MCF 10A (cell line): ENCODE results near the gene PEAK1. TPM values are rescaled to one million over a fixed set of nuclear protein-coding genes. Genes with fewer than 3 reads are reported as not detected.

Experiments
- BruUV-seq: library from RNA; stranded (reverse); fragments of 400-500 nt; replicated peaks from 2 replicates; lab custom pipeline; 2021; lab: Mats Ljungman, UMichigan
- CTCF ChIA-PET: fragments of 300-600 bp; sonication (Branson Sonifier 250); formaldehyde crosslinking; extraction: SDS; loops from one replicate; lab custom pipeline; 2021; ENCODE audit warnings: antibody characterized with exemption, inconsistent platforms; lab: Yijun Ruan, JAX
- POLR2A ChIA-PET: fragments of 300-600, 350-650 bp; sonication (Branson Sonifier 250); formaldehyde crosslinking; extraction: SDS; loops from one replicate; lab custom pipeline; 2020; ENCODE audit warnings: antibody characterized with exemption, inconsistent platforms; lab: Yijun Ruan, JAX
- DNase-seq: peaks from one replicate; pipeline ENCODE4 v3.0.0-alpha.2; 2018; ENCODE audit not compliant: unreplicated experiment
- H3K27ac Mint-ChIP-seq: one replicate; pipeline ENCODE4 v1.8.0; 2022; ENCODE audit warnings: mild to moderate bottlenecking, low read depth, mixed read lengths; ENCODE audit not compliant: unreplicated experiment
- H3K27me3 Mint-ChIP-seq: one replicate; pipeline ENCODE4 v1.8.0; 2022; ENCODE audit warnings: mixed read lengths; ENCODE audit not compliant: insufficient read depth, unreplicated experiment
- H3K36me3 Mint-ChIP-seq: one replicate; pipeline ENCODE4 v1.8.0; 2022; ENCODE audit warnings: mild to moderate bottlenecking, moderate library complexity, mixed read lengths; ENCODE audit not compliant: insufficient read depth, unreplicated experiment
- H3K4me1 Mint-ChIP-seq: one replicate; pipeline ENCODE4 v1.8.0; 2022; ENCODE audit warnings: mixed read lengths; ENCODE audit not compliant: insufficient read depth, unreplicated experiment
- H3K4me3 Mint-ChIP-seq: one replicate; pipeline ENCODE4 v1.8.0; 2022; ENCODE audit warnings: mild to moderate bottlenecking, moderate library complexity, mixed read lengths; ENCODE audit not compliant: unreplicated experiment
- H3K9me3 Mint-ChIP-seq: one replicate; pipeline ENCODE4 v1.8.0; 2022; ENCODE audit warnings: mixed read lengths; ENCODE audit not compliant: unreplicated experiment
- intact Hi-C: fragments of 100-400 bp; cut with micrococcal nuclease; formaldehyde crosslinking; loops from 2 replicates; pipeline ENCODE4 v1.14.1; 2022
- total RNA-seq: library from RNA; stranded (reverse); gene quantifications from 2 replicates; pipeline ENCODE4 v1.2.3, GENCODE V29; 2022
- TF ChIP-seq, protein P1 (sequence below): fragments of 200-600 bp; IDR thresholded peaks from one replicate; pipeline ENCODE4 v1.8.0; 2022; ENCODE audit warnings: antibody characterized with exemption, mild to moderate bottlenecking; ENCODE audit not compliant: unreplicated experiment

Gene PEAK1
- total RNA-seq, 1 experiment from 2014 or later, result 20.0 TPM

DNA sequence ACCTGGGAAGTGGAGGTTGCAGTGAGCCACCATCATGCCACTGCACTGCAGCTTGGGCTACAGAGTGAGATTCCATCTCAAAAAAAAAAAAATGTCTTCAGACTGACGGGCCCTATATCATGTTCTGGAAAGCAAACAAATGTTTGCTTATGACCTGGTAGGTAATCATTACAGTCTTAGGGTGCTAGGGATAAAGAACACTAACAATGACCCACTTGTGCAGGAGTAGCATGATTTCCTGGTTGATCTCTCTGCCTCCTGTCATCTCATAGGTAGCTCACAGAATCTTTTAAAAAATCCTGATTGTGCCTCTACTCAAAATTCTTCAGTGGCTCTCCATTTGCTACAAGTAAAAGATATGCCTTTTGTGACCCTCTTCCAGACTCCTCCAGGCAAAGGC is 274.5 kb downstream of the PEAK1 start:
- H3K4me1 Mint-ChIP-seq, result no peaks in the 10 kb centered on the region
- H3K27ac Mint-ChIP-seq, result no peak overlapping the region
- no peak overlapping the region for H3K4me3 Mint-ChIP-seq
- no TSS peak for BruUV-seq
- CTCF ChIA-PET, result no interaction called here
- H3K9me3 Mint-ChIP-seq, result no peaks in the 10 kb centered on the region
- peaks cover 6% of the 10 kb centered on the region for H3K36me3 Mint-ChIP-seq
- H3K27me3 Mint-ChIP-seq, result no peaks in the 10 kb centered on the region
- intact Hi-C loops, result no loop called here
- TF ChIP-seq, protein P1, sequence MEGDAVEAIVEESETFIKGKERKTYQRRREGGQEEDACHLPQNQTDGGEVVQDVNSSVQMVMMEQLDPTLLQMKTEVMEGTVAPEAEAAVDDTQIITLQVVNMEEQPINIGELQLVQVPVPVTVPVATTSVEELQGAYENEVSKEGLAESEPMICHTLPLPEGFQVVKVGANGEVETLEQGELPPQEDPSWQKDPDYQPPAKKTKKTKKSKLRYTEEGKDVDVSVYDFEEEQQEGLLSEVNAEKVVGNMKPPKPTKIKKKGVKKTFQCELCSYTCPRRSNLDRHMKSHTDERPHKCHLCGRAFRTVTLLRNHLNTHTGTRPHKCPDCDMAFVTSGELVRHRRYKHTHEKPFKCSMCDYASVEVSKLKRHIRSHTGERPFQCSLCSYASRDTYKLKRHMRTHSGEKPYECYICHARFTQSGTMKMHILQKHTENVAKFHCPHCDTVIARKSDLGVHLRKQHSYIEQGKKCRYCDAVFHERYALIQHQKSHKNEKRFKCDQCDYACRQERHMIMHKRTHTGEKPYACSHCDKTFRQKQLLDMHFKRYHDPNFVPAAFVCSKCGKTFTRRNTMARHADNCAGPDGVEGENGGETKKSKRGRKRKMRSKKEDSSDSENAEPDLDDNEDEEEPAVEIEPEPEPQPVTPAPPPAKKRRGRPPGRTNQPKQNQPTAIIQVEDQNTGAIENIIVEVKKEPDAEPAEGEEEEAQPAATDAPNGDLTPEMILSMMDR, result no peak
- DNase-seq, result no peak
- POLR2A ChIA-PET, result no interaction called here

DNA sequence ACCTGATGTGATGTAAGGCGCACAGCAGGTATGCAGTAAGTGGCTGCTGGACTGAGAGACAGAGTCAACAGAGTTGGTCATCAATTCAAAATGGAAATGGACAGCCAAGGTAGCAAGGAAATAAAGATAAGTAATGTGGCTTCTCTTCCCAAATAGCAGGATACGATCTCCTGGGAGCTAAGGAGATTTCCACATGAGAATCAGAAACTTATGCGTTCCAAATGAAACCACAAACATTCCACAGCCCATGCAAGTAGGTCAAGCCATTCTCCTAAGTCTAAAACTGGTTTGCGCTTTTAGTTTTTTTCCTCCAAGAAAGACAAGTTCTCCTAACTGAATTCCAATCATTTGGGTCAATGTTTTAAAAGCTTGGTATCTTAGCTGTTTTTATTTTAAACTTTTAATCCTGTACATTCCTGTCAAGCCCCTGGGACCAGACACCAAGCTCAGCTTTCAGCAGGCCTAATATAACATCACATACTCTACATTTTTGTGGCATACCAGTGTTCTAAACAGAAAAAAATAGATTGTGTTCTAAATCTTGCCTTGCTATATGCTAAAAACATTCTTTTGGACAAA is 275.3 kb downstream of the PEAK1 start:
- no peak overlapping the region for H3K4me3 Mint-ChIP-seq
- H3K27me3 Mint-ChIP-seq, result no peaks in the 10 kb centered on the region
- peak; percentile 21 for DNase-seq
- BruUV-seq, result no TSS peak
- CTCF ChIA-PET, result no interaction called here
- TF ChIP-seq, protein P1, result no peak
- POLR2A ChIA-PET, result no interaction called here
- no peaks in the 10 kb centered on the region for H3K9me3 Mint-ChIP-seq
- peaks cover 6% of the 10 kb centered on the region for H3K36me3 Mint-ChIP-seq
- intact Hi-C loops, result no loop called here
- H3K27ac Mint-ChIP-seq, result no peak overlapping the region
- H3K4me1 Mint-ChIP-seq, result no peaks in the 10 kb centered on the region

DNA sequence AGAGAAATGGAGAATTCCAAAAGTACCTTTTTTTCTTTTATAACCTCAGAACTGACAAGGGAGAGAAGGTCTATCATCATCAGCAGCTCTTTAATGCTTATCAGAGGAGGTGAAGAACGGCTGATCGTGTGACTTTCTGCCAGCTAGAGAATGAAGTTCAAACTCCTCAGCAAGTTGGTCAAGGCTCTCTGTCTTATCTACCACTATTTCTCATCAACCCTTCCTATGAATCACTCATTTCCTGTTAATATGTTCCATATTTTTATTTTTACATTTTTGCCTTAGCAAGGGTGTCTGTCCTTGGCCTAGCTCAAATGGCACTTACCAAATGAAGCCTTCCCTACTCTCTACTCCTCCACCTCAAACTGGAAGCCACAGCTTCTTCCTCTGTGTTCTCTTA is 275.9 kb downstream of the PEAK1 start:
- no peak for DNase-seq
- no peak overlapping the region for H3K27ac Mint-ChIP-seq
- H3K9me3 Mint-ChIP-seq, result no peaks in the 10 kb centered on the region
- intact Hi-C loops, result no loop called here
- ChIA-PET POLR2A (no interaction called here), CTCF (no interaction called here)
- H3K4me1 Mint-ChIP-seq, result no peaks in the 10 kb centered on the region
- H3K27me3 Mint-ChIP-seq, result no peaks in the 10 kb centered on the region
- BruUV-seq, result no TSS peak
- TF ChIP-seq, protein P1, result no peak
- H3K36me3 Mint-ChIP-seq, result peaks cover 6% of the 10 kb centered on the region
- H3K4me3 Mint-ChIP-seq, result no peak overlapping the region

DNA sequence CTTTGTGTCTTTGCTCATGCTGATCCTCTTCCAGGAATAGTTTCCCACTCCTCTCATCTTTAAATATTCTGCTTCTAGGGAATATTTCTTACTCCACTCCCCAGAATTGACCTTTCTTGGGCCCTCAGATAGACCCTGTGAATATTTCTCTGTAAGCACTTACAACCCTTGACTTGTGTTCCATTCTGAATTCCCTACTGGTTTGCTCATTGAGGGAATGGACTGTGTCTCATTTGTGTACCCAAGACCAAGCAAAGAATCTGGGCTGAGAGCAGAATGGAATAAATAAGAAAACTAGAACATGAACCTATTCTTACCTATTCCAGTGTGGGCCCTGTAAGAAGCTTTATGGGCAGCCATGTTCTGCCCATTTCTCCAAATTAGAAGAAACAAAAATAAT is 276.3 kb downstream of the PEAK1 start:
- ChIA-PET CTCF (no interaction called here), POLR2A (no interaction called here)
- H3K4me1 Mint-ChIP-seq, result no peaks in the 10 kb centered on the region
- H3K36me3 Mint-ChIP-seq, result peaks cover 6% of the 10 kb centered on the region
- H3K9me3 Mint-ChIP-seq, result no peaks in the 10 kb centered on the region
- no TSS peak for BruUV-seq
- H3K27me3 Mint-ChIP-seq, result no peaks in the 10 kb centered on the region
- TF ChIP-seq, protein P1, result no peak
- no peak overlapping the region for H3K27ac Mint-ChIP-seq
- intact Hi-C loops, result no loop called here
- no peak for DNase-seq
- no peak overlapping the region for H3K4me3 Mint-ChIP-seq
